ENCODE data around the gene F5. TPM values are rescaled to one million over a fixed set of nuclear protein-coding genes. Genes with fewer than 3 reads are reported as not detected.

Gene F5
- total and polyA plus RNA-seq, 2 of the 13 experiments (the other 11 are each of a cell fraction or from before 2014, with no cell fraction given) = 38.3 to 64.0 TPM

DNA sequence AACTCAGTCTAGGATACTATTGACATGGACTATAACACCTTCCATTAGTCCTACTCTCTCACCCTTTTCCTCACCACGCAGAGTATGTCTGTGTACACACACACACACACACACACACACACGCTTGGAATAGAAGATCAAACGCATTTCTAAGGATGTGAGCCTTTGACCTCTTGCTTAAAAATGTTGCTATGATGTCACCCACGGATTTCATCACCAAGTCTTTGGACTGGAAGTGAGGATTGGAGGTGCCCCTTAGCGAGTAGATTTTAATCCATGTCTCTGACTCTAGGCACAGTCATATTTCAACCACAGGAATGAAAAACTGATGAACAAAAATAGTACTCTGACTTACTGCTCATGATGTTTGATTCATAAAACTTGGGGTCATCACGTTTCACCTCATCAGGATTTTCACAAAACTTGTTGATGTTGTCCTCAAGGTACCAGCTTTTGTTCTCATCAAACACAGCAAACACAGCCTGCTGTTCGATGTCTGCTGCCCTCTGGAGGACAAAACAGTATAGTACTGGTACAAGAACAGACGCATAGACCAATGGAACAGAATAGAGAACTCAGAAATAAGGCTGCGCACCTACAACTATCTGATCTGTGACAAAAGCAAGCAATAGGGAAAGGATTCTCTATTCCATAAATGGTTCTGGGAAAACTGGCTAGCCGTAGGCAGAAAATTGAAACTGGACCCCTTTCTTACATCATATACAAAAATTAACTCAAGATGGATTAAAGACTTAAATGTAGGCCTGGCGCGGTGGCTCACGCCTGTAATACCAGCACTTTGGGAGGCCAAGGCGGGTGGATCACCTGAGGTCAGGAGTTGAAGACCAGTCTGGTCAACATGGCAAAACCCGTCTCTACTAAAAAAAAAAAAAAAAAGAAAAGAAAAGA is 39.9 kb downstream of the F5 start (continued):
- TF ChIP-seq, protein P1, sequence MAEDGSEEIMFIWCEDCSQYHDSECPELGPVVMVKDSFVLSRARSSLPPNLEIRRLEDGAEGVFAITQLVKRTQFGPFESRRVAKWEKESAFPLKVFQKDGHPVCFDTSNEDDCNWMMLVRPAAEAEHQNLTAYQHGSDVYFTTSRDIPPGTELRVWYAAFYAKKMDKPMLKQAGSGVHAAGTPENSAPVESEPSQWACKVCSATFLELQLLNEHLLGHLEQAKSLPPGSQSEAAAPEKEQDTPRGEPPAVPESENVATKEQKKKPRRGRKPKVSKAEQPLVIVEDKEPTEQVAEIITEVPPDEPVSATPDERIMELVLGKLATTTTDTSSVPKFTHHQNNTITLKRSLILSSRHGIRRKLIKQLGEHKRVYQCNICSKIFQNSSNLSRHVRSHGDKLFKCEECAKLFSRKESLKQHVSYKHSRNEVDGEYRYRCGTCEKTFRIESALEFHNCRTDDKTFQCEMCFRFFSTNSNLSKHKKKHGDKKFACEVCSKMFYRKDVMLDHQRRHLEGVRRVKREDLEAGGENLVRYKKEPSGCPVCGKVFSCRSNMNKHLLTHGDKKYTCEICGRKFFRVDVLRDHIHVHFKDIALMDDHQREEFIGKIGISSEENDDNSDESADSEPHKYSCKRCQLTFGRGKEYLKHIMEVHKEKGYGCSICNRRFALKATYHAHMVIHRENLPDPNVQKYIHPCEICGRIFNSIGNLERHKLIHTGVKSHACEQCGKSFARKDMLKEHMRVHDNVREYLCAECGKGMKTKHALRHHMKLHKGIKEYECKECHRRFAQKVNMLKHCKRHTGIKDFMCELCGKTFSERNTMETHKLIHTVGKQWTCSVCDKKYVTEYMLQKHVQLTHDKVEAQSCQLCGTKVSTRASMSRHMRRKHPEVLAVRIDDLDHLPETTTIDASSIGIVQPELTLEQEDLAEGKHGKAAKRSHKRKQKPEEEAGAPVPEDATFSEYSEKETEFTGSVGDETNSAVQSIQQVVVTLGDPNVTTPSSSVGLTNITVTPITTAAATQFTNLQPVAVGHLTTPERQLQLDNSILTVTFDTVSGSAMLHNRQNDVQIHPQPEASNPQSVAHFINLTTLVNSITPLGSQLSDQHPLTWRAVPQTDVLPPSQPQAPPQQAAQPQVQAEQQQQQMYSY (CRISPR knock-in tag; IDR thresholded peaks at IDR 0.05) = no peak
- TF ChIP-seq SNAPC2 (CRISPR knock-in tag; IDR thresholded peaks at IDR 0.05) = no peak
- TF ChIP-seq, protein P2, sequence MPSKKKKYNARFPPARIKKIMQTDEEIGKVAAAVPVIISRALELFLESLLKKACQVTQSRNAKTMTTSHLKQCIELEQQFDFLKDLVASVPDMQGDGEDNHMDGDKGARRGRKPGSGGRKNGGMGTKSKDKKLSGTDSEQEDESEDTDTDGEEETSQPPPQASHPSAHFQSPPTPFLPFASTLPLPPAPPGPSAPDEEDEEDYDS (CRISPR knock-in tag; IDR thresholded peaks at IDR 0.05) = no peak
- TF ChIP-seq MYC (CRISPR knock-in tag; IDR thresholded peaks at IDR 0.05; ENCODE audit: borderline replicate concordance) = no peak
- no peak for TF ChIP-seq ZNF564 (CRISPR knock-in tag; IDR thresholded peaks at IDR 0.05)
- TF ChIP-seq, protein P3, sequence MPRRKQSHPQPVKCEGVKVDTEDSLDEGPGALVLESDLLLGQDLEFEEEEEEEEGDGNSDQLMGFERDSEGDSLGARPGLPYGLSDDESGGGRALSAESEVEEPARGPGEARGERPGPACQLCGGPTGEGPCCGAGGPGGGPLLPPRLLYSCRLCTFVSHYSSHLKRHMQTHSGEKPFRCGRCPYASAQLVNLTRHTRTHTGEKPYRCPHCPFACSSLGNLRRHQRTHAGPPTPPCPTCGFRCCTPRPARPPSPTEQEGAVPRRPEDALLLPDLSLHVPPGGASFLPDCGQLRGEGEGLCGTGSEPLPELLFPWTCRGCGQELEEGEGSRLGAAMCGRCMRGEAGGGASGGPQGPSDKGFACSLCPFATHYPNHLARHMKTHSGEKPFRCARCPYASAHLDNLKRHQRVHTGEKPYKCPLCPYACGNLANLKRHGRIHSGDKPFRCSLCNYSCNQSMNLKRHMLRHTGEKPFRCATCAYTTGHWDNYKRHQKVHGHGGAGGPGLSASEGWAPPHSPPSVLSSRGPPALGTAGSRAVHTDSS (CRISPR knock-in tag; conservative IDR thresholded peaks at IDR 0.05) = no peak
- no peak for TF ChIP-seq POLR2AphosphoS2 (IDR thresholded peaks at IDR 0.05; ENCODE audit: low read depth, low read length)
- TF ChIP-seq, protein P4, sequence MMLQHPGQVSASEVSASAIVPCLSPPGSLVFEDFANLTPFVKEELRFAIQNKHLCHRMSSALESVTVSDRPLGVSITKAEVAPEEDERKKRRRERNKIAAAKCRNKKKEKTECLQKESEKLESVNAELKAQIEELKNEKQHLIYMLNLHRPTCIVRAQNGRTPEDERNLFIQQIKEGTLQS (CRISPR knock-in tag; IDR thresholded peaks at IDR 0.05) = 0 out of 2 replicates have a peak, but pooled peaks have one; percentile 23
- TF ChIP-seq, protein P5, sequence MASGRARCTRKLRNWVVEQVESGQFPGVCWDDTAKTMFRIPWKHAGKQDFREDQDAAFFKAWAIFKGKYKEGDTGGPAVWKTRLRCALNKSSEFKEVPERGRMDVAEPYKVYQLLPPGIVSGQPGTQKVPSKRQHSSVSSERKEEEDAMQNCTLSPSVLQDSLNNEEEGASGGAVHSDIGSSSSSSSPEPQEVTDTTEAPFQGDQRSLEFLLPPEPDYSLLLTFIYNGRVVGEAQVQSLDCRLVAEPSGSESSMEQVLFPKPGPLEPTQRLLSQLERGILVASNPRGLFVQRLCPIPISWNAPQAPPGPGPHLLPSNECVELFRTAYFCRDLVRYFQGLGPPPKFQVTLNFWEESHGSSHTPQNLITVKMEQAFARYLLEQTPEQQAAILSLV (CRISPR knock-in tag; IDR thresholded peaks at IDR 0.05; ENCODE audit: borderline replicate concordance) = no peak
- TF ChIP-seq, protein P6, sequence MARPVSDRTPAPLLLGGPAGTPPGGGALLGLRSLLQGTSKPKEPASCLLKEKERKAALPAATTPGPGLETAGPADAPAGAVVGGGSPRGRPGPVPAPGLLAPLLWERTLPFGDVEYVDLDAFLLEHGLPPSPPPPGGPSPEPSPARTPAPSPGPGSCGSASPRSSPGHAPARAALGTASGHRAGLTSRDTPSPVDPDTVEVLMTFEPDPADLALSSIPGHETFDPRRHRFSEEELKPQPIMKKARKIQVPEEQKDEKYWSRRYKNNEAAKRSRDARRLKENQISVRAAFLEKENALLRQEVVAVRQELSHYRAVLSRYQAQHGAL (CRISPR knock-in tag; IDR thresholded peaks at IDR 0.05; ENCODE audit: not compliant biosample characterization) = no peak
- no peak for TF ChIP-seq CCDC6 (CRISPR knock-in tag; IDR thresholded peaks at IDR 0.05)
- no peak for TF ChIP-seq MZF1 (CRISPR knock-in tag; IDR thresholded peaks at IDR 0.05; ENCODE audit: borderline replicate concordance)
- TF ChIP-seq ZNF329 (CRISPR knock-in tag; IDR thresholded peaks at IDR 0.05; ENCODE audit: low read depth) = no peak
- no peak for TF ChIP-seq RNF2 (conservative IDR thresholded peaks at IDR 0.05; ENCODE audit: low read depth)
- peak; percentile 83 for TF ChIP-seq TCF7 (IDR thresholded peaks at IDR 0.05; ENCODE audit: low read depth)
- TF ChIP-seq, protein P7, sequence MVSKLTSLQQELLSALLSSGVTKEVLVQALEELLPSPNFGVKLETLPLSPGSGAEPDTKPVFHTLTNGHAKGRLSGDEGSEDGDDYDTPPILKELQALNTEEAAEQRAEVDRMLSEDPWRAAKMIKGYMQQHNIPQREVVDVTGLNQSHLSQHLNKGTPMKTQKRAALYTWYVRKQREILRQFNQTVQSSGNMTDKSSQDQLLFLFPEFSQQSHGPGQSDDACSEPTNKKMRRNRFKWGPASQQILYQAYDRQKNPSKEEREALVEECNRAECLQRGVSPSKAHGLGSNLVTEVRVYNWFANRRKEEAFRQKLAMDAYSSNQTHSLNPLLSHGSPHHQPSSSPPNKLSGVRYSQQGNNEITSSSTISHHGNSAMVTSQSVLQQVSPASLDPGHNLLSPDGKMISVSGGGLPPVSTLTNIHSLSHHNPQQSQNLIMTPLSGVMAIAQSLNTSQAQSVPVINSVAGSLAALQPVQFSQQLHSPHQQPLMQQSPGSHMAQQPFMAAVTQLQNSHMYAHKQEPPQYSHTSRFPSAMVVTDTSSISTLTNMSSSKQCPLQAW (CRISPR knock-in tag; IDR thresholded peaks at IDR 0.05) = 0 out of 2 replicates have a peak, but pooled peaks have one; percentile 33
- TF ChIP-seq GZF1 (CRISPR knock-in tag; IDR thresholded peaks at IDR 0.05) = no peak

Measured in HepG2 (cell line).